HCT116 (cell line): Measurements from ENCODE around the gene CYBA. TPM values are rescaled to one million over a fixed set of nuclear protein-coding genes. Genes with fewer than 3 reads are reported as not detected.

Experiments
- ATAC-seq: fragments of 200-7000 bp; cut with Tn5 transposase; 2 replicates; pipeline ENCODE4 v1.9.1; 2020; ENCODE audit warnings: mild to moderate bottlenecking, moderate library complexity
- BruUV-seq: library from RNA; stranded (reverse); fragments of 400-500 nt; replicated peaks from 2 replicates; lab custom pipeline; 2021; lab: Mats Ljungman, UMichigan
- CTCF ChIA-PET: fragments of 300-600 bp; sonication (Branson Sonifier 250); formaldehyde crosslinking; loops from one replicate; lab custom pipeline; 2021; ENCODE audit warnings: antibody characterized with exemption; lab: Charles Lee
- POLR2A ChIA-PET: fragments of 300-600, 350-600 bp; sonication (Branson Sonifier 250); formaldehyde crosslinking; loops from one replicate; lab custom pipeline; 2021; ENCODE audit warnings: antibody characterized with exemption; lab: Charles Lee
- RAD21 ChIA-PET, 2 experiments: fragments of 300-600 bp; sonication (Branson Sonifier 250); formaldehyde crosslinking; loops; one replicate each; lab custom pipeline; 2023; ENCODE audit warnings: low total read pairs in 2 of 2; ENCODE audit not compliant: uncharacterized antibody in 2 of 2, unreplicated experiment in 2 of 2, low non-redundant PET in 1 of 2; lab: Charles Lee
- DNase-seq: peaks from one replicate; pipeline ENCODE4 v3.0.0-alpha.2; 2010; ENCODE audit warnings: low read depth, low spot score
- H2AFZ ChIP-seq: fragments of 200-600 bp; shearing (Covaris generic), sonication (generic); 2 replicates; pipeline ENCODE4 v1.6.1; 2017; ENCODE audit warnings: low read depth, mixed run types, mixed read lengths, antibody characterized with exemption, low read length; ENCODE audit not compliant: poor library complexity, severe bottlenecking
- H3K27ac ChIP-seq: 2 replicates; pipeline ENCODE4 v1.5.1; 2012; ENCODE audit warnings: low read depth, low read length
- H3K27me3 ChIP-seq: fragments of 200-600 bp; sonication (generic); 2 replicates; pipeline ENCODE4 v1.6.1; 2016; ENCODE audit warnings: mixed run types, low read length, mixed read lengths; ENCODE audit not compliant: insufficient read depth
- H3K36me3 ChIP-seq, 2 experiments: fragments of 200-500 bp in 1 of 2; fragments of 200-600 bp in 1 of 2; sonication (Bioruptor generic) in 1 of 2; sonication (generic) in 1 of 2; 2 replicates each; pipeline versions ENCODE4 v1.5.1 to v1.6.1; 2014 to 2016; ENCODE audit warnings: low read length in 2 of 2, inconsistent platforms in 1 of 2, mixed read lengths in 1 of 2, mixed run types in 1 of 2; ENCODE audit not compliant: insufficient read depth in 2 of 2, control insufficient read depth in 1 of 2
- H3K4me1 ChIP-seq, 2 experiments: fragments of 200-600 bp in 1 of 2; sonication (generic) in 1 of 2; 2 replicates each; pipeline versions ENCODE4 v1.5.1 to v1.6.1; 2012 to 2017; ENCODE audit warnings: low read length in 2 of 2, inconsistent platforms in 1 of 2, mild to moderate bottlenecking in 1 of 2, mixed read lengths in 1 of 2, mixed run types in 1 of 2, moderate library complexity in 1 of 2; ENCODE audit not compliant: insufficient read depth in 2 of 2, control insufficient read depth in 1 of 2
- H3K4me2 ChIP-seq: fragments of 200-600 bp; sonication (generic); 2 replicates; pipeline ENCODE4 v1.6.1; 2017; ENCODE audit warnings: mixed run types, low read length, mixed read lengths
- H3K4me3 ChIP-seq, 2 experiments: fragments of 200-600 bp in 1 of 2; sonication (generic) in 1 of 2; replicated peaks in 1 of 2; 2 replicates each; pipeline ENCODE4 v1.5.1; 2011 to 2016; ENCODE audit warnings: low read length in 2 of 2, control low read depth in 1 of 2, low read depth in 1 of 2, mild to moderate bottlenecking in 1 of 2, mixed read lengths in 1 of 2, mixed run types in 1 of 2
- H3K79me2 ChIP-seq: fragments of 200-600 bp; sonication (generic); 2 replicates; pipeline ENCODE4 v1.6.1; 2017; ENCODE audit warnings: mild to moderate bottlenecking, mixed run types, low read length, moderate library complexity, mixed read lengths; ENCODE audit not compliant: insufficient read depth
- H3K9ac ChIP-seq: fragments of 200-600 bp; sonication (generic); 2 replicates; pipeline ENCODE4 v1.6.1; 2016; ENCODE audit warnings: low read length, mixed read lengths
- H3K9me2 ChIP-seq: fragments of 200-600 bp; sonication (generic), shearing (Covaris generic); 2 replicates; pipeline ENCODE4 v1.6.1; 2017; ENCODE audit warnings: mixed run types, mild to moderate bottlenecking, moderate library complexity; ENCODE audit not compliant: insufficient read depth
- H3K9me3 ChIP-seq, 2 experiments: fragments of 200-500 bp in 1 of 2; fragments of 200-600 bp in 1 of 2; sonication (Bioruptor generic) in 1 of 2; sonication (generic) in 1 of 2; 2 replicates each; pipeline ENCODE4 v1.6.1; 2014 to 2017; ENCODE audit warnings: low read length in 2 of 2, mixed read lengths in 2 of 2, inconsistent platforms in 1 of 2, low read depth in 1 of 2, mild to moderate bottlenecking in 1 of 2, mixed run types in 1 of 2, moderate library complexity in 1 of 2; ENCODE audit not compliant: control insufficient read depth in 1 of 2, insufficient read depth in 1 of 2
- H4K20me1 ChIP-seq: fragments of 200-600 bp; sonication (generic), shearing (Covaris generic); 2 replicates; pipeline ENCODE4 v1.6.1; 2017; ENCODE audit warnings: mixed run types, mild to moderate bottlenecking, moderate library complexity; ENCODE audit not compliant: insufficient read depth
- CEBPB ChIP-seq: IDR thresholded peaks from 2 replicates; pipeline ENCODE4 v1.6.1; 2012; ENCODE audit warnings: low read depth
- FOSL1 ChIP-seq: IDR thresholded peaks from 2 replicates; pipeline ENCODE4 v1.6.1; 2012; ENCODE audit warnings: low read depth
- JUND ChIP-seq: IDR thresholded peaks from 2 replicates; pipeline ENCODE4 v1.6.1; 2012
- POLR2A ChIP-seq: IDR thresholded peaks from 2 replicates; pipeline ENCODE4 v1.7.0; 2011; ENCODE audit warnings: borderline replicate concordance; ENCODE audit not compliant: insufficient read depth, insufficient read length; ENCODE audit errors: extremely low read depth
- RAD21 ChIP-seq: IDR thresholded peaks from 2 replicates; pipeline ENCODE4 v1.6.1; 2012; ENCODE audit warnings: low read depth, mild to moderate bottlenecking
- SIN3A ChIP-seq: IDR thresholded peaks from 2 replicates; pipeline ENCODE4 v1.6.1; 2012; ENCODE audit warnings: low read depth
- SRF ChIP-seq: IDR thresholded peaks from 2 replicates; pipeline ENCODE4 v1.6.1; 2012; ENCODE audit warnings: low read depth
- ZNF274 ChIP-seq: fragments of 200-500 bp; sonication (Bioruptor generic); IDR thresholded peaks from 2 replicates; pipeline ENCODE4 v1.6.1; 2014; ENCODE audit warnings: mild to moderate bottlenecking, low read depth, low read length, inconsistent platforms
- intact Hi-C: fragments of 100-400 bp; cut with micrococcal nuclease; formaldehyde crosslinking; loops from 2 replicates; pipeline ENCODE4 v1.10.0; 2022
- total RNA-seq: library from RNA; stranded (reverse); gene quantifications from one replicate; pipeline ENCODE4 v1.2.1, GENCODE V29; 2021; ENCODE audit not compliant: unreplicated experiment
- TF ChIP-seq, protein P1 (sequence below), 3 experiments: fragments of 200-600 bp in 1 of 3; sonication (generic) in 1 of 3; IDR thresholded peaks in 2 of 3; conservative IDR thresholded peaks in 1 of 3; 2 replicates each; pipeline ENCODE4 v1.5.1; 2012 to 2017; ENCODE audit warnings: low read depth in 2 of 3, low read length in 2 of 3, antibody characterized with exemption in 1 of 3, borderline replicate concordance in 1 of 3, control low read depth in 1 of 3, mild to moderate bottlenecking in 1 of 3, mixed read lengths in 1 of 3, mixed run types in 1 of 3, moderate library complexity in 1 of 3; ENCODE audit not compliant: insufficient read depth in 1 of 3
- TF ChIP-seq, protein P2 (sequence below): IDR thresholded peaks from 2 replicates; pipeline ENCODE4 v1.6.1; 2012
- TF ChIP-seq, protein P3 (sequence below): IDR thresholded peaks from 2 replicates; pipeline ENCODE4 v1.6.1; 2011; ENCODE audit warnings: mild to moderate bottlenecking, low read length, moderate library complexity; ENCODE audit not compliant: insufficient replicate concordance; ENCODE audit errors: extremely low read depth

The CYBA gene
- total RNA-seq, 1 experiment from 2014 or later = 321 TPM

DNA sequence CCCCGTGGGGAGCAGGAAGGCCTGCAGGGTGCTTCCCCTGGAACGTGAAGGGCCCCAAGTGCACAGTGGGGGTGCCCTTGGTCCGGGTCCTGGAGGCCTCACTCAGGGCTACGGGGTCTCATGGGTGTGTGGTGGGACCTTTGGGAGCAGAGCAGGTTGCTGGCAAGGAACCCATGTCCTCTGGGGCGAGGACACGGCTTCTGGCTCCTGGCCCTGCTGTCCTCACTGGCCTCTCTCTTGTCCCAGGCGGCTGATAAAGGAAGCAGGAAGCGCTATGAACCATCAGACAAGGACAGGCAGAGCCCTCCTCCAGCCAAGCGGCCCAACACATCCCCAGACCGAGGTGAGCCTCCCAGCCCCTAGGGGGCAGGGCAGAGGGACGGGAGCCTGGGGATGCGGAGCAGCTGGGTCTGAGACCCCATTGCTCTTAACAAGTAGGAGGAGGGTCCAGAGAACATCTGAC, 22.3 kb downstream of the CYBA start:
- Histone ChIP-seq H3K4me1 (no peaks in the 10 kb centered on the region), H4K20me1 (no peaks in the 10 kb centered on the region), H3K27ac (no peak overlapping the region), H3K4me2 (no peak overlapping the region), H3K9me2 (no peaks in the 10 kb centered on the region), H3K36me3 (peaks cover 52 to 62% of the 10 kb centered on the region in 2 experiments; a peak in 3 of 4 replicates), H3K4me3 (no peak overlapping the region), H3K9ac (no peak overlapping the region), H3K79me2 (no peaks in the 10 kb centered on the region), H3K27me3 (no peaks in the 10 kb centered on the region), H3K9me3 (no peaks in the 10 kb centered on the region), H2AFZ (no peak overlapping the region)
- TF ChIP-seq, protein P1, sequence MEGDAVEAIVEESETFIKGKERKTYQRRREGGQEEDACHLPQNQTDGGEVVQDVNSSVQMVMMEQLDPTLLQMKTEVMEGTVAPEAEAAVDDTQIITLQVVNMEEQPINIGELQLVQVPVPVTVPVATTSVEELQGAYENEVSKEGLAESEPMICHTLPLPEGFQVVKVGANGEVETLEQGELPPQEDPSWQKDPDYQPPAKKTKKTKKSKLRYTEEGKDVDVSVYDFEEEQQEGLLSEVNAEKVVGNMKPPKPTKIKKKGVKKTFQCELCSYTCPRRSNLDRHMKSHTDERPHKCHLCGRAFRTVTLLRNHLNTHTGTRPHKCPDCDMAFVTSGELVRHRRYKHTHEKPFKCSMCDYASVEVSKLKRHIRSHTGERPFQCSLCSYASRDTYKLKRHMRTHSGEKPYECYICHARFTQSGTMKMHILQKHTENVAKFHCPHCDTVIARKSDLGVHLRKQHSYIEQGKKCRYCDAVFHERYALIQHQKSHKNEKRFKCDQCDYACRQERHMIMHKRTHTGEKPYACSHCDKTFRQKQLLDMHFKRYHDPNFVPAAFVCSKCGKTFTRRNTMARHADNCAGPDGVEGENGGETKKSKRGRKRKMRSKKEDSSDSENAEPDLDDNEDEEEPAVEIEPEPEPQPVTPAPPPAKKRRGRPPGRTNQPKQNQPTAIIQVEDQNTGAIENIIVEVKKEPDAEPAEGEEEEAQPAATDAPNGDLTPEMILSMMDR (IDR thresholded peaks at IDR 0.05 in 2 of 3, conservative IDR thresholded peaks at IDR 0.05 in 1 of 3; ENCODE audit: borderline replicate concordance in 1 of 3, insufficient read depth in 1 of 3, low read depth in 2 of 3, low read length in 2 of 3) = peak in 2 of 3 experiments; percentile 77 to 87; a peak in 4 of 6 replicates
- TF ChIP-seq, protein P2, sequence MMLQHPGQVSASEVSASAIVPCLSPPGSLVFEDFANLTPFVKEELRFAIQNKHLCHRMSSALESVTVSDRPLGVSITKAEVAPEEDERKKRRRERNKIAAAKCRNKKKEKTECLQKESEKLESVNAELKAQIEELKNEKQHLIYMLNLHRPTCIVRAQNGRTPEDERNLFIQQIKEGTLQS = no peak
- ChIA-PET RAD21 (no interaction called here), POLR2A (no interaction called here), CTCF (interaction anchor here (1.1 to 1.8 kb wide), 2 partner anchors 10 to 59 kb away, joined by 3 to 8 read pairs; partner anchors contain the start of genes IL17C and ZC3H18)
- ATAC-seq (peak; percentile 81), DNase-seq (no peak)
- BruUV-seq = no TSS peak
- intact Hi-C loops = no loop called here

DNA sequence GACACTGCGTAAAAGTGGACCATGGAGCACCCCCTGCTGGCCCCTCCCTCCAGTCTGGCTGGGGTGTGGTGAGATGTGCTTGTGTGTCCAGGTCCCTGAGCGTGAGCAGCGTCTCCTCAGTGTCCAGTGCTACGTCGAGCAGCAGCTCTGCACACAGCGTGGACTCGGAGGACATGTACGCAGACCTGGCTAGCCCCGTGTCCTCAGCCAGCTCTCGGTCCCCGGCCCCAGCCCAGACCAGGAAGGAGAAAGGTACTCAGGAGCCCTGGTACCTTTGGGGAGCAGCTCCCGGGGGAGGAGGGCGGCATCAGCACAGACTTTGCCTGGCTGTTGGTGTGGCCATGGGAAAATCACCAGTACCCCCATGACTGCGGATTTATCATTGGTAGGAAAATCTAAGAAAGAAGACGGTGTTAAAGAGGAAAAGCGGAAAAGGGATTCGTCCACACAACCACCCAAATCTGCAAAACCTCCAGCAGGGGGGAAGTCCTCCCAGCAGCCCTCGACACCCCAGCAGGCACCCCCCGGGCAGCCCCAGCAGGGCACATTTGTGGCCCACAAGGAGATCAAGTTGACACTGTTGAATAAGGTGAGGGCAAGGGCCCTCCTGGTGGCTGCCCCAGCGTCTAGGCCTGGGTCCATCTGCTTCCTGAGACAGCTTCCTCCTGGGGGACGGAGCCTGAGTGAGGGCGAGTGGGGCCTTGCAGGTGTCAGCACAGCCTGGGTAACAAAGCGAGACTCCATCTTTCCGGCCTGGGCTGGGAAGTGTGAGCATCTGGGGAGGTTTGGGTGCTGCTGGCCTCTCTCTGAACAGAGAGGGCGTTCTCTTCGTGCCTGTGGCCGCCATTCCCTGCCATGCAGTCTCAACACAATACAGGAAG, 23.1 kb downstream of the CYBA start:
- H3K27me3 ChIP-seq = no peaks in the 10 kb centered on the region
- ATAC-seq = no peak
- DNase-seq = no peak
- no peak overlapping the region for H2AFZ ChIP-seq
- H4K20me1 ChIP-seq = no peaks in the 10 kb centered on the region
- no peak overlapping the region for H3K27ac ChIP-seq
- H3K4me2 ChIP-seq = no peak overlapping the region
- H3K79me2 ChIP-seq = no peaks in the 10 kb centered on the region
- H3K4me1 ChIP-seq = no peaks in the 10 kb centered on the region
- POLR2A ChIA-PET = no interaction called here
- H3K9me3 ChIP-seq = no peaks in the 10 kb centered on the region
- H3K9me2 ChIP-seq = no peaks in the 10 kb centered on the region
- RAD21 ChIA-PET = no interaction called here
- no peak overlapping the region for H3K4me3 ChIP-seq
- H3K36me3 ChIP-seq = peaks cover 57 to 69% of the 10 kb centered on the region in 2 experiments; a peak in 3 of 4 replicates
- intact Hi-C loops = no loop called here
- no peak overlapping the region for H3K9ac ChIP-seq
- CTCF ChIA-PET = interaction anchor here (1.1 kb wide), 1 partner anchor 69 kb away, joined by 4 read pairs; no protein-coding TSS in a partner anchor
- BruUV-seq = no TSS peak
- TF ChIP-seq POLR2A (no peak), JUND (no peak), FOSL1 (no peak), SIN3A (no peak), ZNF274 (no peak), SRF (no peak), CEBPB (no peak), RAD21 (no peak)
- TF ChIP-seq, protein P2 = no peak
- TF ChIP-seq, protein P3, sequence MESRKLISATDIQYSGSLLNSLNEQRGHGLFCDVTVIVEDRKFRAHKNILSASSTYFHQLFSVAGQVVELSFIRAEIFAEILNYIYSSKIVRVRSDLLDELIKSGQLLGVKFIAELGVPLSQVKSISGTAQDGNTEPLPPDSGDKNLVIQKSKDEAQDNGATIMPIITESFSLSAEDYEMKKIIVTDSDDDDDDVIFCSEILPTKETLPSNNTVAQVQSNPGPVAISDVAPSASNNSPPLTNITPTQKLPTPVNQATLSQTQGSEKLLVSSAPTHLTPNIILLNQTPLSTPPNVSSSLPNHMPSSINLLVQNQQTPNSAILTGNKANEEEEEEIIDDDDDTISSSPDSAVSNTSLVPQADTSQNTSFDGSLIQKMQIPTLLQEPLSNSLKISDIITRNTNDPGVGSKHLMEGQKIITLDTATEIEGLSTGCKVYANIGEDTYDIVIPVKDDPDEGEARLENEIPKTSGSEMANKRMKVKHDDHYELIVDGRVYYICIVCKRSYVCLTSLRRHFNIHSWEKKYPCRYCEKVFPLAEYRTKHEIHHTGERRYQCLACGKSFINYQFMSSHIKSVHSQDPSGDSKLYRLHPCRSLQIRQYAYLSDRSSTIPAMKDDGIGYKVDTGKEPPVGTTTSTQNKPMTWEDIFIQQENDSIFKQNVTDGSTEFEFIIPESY = no peak
